H4 (cell line): ENCODE measurements around the gene IGIP. TPM values are rescaled to one million over a fixed set of nuclear protein-coding genes. Genes with fewer than 3 reads are reported as not detected.

Experiments
- DNase-seq: peaks from one replicate; pipeline ENCODE4 v3.0.0-alpha.2; 2015; ENCODE audit warnings: low spot score
- total RNA-seq: library from RNA; depleted of rRNA; stranded (reverse); fragments of >200 nt; shearing (Covaris generic); gene quantifications from 2 replicates; pipeline ENCODE4 v1.2.3, GENCODE V29; 2014

The IGIP gene
- total RNA-seq, 1 experiment from 2014 or later: 1.9 TPM

DNA sequence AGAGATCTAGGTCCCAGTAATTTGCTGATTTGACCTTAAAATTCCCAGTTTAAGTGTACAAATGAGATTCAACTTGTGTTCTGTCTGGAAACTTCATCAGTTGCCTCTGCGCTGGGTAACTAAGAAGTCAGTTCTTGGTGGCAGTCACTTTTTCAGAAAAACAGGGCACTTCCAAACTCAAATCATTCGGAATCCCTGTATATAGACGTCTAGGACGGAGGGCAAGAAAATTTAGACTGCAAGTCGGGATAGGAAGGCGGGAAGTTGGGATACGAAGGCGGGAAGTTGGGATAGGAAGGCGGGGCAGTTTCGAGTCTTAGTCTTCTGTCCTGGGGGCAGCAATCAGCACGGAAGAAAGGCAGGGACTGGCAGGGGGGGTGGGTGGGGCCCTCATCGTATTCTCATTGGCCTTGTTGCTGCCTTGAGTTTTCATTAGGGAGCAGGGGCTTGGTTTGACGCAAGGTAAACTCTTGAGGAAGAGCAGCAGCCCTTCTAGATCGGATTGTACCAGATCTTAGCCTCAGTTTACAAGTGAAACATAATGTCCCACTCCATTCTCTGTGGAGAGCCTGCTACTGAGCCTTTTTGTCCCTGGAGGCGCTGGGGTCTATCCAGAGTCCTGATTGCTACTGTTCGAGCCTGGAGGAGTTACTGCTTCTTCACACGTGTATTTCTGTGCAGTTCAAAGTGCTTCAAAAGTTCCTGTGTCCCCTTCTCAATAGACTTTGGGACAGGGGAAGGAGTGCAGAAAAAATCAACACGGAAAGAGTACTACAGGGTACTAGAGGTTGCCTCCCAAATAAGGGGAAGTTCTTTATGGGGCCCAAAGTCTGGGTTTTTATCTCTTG lies 14.5 kb upstream of the IGIP start:
- no peak for DNase-seq

DNA sequence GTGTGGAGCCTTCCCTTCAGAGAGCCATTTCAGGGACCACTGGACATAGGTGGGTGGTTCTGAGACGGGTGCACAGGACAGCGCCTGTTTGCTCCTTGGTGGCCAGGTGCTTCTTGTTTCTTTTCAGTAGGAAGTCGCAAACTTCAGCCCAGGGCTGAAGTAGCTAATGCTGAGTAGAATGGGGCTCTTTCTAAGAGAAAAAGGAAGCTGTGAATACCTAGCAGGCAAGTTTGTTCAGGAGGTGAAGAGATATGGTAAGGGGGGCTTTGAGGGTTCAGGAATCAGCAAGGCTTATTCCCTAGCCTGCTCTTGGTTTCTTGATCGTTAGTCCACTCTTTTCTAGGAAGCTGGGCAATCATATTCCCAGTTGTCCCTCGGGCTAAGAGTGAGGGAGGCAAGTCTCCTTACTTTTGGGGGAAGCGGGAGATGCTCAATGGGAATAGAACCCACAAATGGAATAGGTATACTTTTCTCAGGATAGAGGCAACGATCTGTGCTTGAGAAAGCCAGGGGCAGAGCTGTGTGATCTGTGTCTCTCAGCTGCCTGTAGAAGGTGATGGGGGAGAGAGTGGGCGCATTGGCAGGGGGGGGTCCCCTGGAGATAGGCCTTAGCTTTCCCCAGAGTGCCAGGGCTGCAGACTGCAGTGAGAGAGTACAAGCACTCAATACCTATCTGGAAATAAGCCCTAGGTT lies 13.7 kb upstream of the IGIP start:
- DNase-seq: no peak

GRCh38 chr5:140112685-140113179 lies 13.0 kb upstream of the IGIP start:
- DNase-seq: no peak

DNA sequence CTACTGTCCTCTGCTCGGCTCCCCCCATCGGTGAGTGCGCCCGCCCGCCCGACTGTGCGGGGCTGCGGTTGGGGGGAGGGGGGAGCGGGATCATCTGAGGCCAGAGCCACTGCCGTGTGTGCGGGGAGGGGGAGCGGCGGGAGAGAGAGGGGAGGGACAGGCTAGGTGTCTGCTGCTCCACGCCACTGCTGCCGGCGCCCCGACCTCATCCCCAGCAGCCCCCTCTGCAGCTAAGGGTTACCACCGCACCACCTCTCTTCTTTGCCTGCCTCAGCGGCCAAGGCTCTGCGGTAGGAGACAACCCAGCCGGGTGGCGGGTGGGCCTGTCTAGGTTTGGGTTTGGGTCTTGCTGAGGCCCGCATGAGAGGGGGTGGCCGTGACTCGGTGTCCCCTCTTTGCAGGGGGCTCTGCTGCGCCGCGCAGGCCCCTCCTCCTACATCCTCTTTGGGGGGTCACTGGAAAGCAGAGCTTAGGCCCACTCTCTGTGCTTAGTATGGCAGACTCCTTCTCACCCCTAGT lies 12.5 kb upstream of the IGIP start:
- DNase-seq: no peak

DNA sequence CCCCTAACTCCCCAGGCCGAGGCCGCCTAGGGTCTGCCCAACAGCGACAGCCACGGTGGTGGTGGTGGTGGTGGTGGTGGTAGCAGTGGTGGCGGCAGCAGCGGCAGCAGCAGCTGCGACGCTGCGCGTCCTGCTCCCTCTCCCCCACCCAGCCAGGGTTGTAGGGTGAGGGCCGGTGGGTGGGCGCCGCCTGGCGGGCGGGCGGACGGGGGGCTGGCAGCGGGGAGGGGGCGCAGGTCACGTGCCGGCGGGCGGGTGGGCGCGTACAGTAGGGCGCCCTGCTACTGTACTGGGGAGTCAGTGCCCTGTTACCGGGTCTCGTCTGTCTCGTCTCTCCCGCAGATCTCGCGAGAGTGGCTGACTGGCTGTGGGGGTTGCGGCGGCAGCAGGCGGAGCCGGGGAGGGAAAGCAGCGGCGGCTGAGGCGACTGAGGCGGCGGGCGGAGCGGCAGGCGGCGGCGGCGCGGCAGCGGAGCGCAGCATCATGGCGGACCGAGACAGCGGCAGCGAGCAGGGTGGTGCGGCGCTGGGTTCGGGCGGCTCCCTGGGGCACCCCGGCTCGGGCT lies 12.0 kb upstream of the IGIP start, which contains the start of gene PURA:
TSS of gene PURA (plus strand) at position 411 of the 565 bp plus-strand sequence. CDS start at position 484, 73 bp downstream.
- DNase-seq: peak; percentile 92

DNA sequence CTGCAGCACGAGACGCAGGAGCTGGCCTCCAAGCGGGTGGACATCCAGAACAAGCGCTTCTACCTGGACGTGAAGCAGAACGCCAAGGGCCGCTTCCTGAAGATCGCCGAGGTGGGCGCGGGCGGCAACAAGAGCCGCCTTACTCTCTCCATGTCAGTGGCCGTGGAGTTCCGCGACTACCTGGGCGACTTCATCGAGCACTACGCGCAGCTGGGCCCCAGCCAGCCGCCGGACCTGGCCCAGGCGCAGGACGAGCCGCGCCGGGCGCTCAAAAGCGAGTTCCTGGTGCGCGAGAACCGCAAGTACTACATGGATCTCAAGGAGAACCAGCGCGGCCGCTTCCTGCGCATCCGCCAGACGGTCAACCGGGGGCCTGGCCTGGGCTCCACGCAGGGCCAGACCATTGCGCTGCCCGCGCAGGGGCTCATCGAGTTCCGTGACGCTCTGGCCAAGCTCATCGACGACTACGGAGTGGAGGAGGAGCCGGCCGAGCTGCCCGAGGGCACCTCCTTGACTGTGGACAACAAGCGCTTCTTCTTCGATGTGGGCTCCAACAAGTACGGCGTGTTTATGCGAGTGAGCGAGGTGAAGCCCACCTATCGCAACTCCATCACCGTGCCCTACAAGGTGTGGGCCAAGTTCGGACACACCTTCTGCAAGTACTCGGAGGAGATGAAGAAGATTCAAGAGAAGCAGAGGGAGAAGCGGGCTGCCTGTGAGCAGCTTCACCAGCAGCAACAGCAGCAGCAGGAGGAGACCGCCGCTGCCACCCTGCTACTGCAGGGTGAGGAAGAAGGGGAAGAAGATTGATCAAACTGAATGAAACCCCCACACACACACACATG lies 11.2 kb upstream of the IGIP start:
- DNase-seq: peak; percentile 12

DNA sequence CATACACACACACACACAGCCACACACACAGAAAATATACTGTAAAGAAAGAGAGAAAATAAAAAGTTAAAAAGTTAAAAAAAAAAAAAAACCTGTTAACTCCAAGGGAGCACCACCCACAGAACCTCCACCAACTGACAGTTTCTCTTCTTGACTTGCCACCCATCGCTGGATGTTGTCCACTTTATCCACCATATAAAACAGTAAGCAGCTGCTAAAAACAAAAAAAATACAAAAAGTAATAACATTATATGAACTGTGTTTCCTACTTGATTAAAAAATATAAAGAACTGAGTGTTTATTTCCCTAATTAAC lies 10.6 kb upstream of the IGIP start:
- no peak for DNase-seq

GRCh38 chr5:140116716-140117115 lies 9.0 kb upstream of the IGIP start:
- DNase-seq: no peak

GRCh38 chr5:140117523-140117922 lies 8.2 kb upstream of the IGIP start:
- DNase-seq: no peak

- peak; percentile 29 for DNase-seq
Measured at GRCh38 chr5:140118302-140118936, 7.3 kb upstream of the IGIP start.

GRCh38 chr5:140126315-140127012 lies 727 bp downstream of the IGIP start:
- no peak for DNase-seq

- DNase-seq: no peak
Measured at GRCh38 chr5:140128376-140128775, 2.6 kb downstream of the IGIP start.

GRCh38 chr5:140130949-140131733 lies 5.4 kb downstream of the IGIP start:
- no peak for DNase-seq

- DNase-seq: peak; percentile 86
Measured at GRCh38 chr5:140131967-140132409, 6.3 kb downstream of the IGIP start.

GRCh38 chr5:140133514-140134167 lies 7.9 kb downstream of the IGIP start:
- DNase-seq: no peak

GRCh38 chr5:140134277-140134935 lies 8.7 kb downstream of the IGIP start:
- DNase-seq: no peak

GRCh38 chr5:140135127-140135526 lies 9.4 kb downstream of the IGIP start:
- no peak for DNase-seq

DNA sequence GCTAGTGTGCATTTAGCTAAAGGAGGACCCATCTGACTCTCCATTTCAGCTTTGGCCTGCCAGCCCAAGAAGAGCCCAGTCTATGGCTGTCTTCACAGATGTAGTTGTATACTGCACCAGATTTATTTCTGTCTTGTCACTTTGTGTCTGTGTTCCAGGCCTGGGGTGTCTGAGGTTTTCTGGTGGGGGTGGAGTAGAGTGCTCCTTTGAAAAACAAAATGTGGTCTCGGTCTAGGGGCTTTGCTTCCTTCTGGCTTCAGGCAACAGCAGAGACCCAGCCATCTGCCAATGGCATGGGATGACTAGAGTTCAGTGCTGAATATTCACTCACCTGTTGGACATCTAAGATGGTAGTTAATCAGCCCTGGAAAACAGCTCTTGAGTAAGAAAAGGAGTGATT lies 10.9 kb downstream of the IGIP start:
- DNase-seq: no peak
